ENCODE results near the gene RNASEH1. TPM values are rescaled to one million over a fixed set of nuclear protein-coding genes. Genes with fewer than 3 reads are reported as not detected.

The RNASEH1 gene
- total and polyA plus RNA-seq, 2 of the 4 experiments (the other 2 are of a cell fraction): 23.5 to 23.7 TPM

- Histone ChIP-seq H3K27me3 (ENCODE audit: control insufficient read depth, insufficient read depth, low read length) (no peaks in the 10 kb centered on the region), H4K5ac (ENCODE audit: low read depth, low read length) (peak overlapping the region; percentile 54; the same call in 1 of the 2 replicates), H2BK5ac (ENCODE audit: low read depth, low read length, poor library complexity, severe bottlenecking) (no peak overlapping the region), H4K91ac (ENCODE audit: insufficient read depth, low read depth, low read length) (peak overlapping the region; percentile 31; the same call in 1 of the 2 replicates), H2AK5ac (ENCODE audit: low read depth, low read length) (peak overlapping the region; percentile 64; the same call in 1 of the 2 replicates), H3K9ac (ENCODE audit: low read depth, low read length) (no peak overlapping the region), H3K4me3 (ENCODE audit: insufficient read depth, low read depth, low read length) (no peak overlapping the region), H3K4me2 (ENCODE audit: low read depth, low read length) (no peak overlapping the region), H3K79me1 (ENCODE audit: low read depth in 1 of 2, low read length in 2 of 2) (peaks cover 11 to 34% of the 10 kb centered on the region in 2 experiments), H2AFZ (replicated peaks; ENCODE audit: low read length, poor library complexity) (no peak overlapping the region), H2BK20ac (ENCODE audit: low read depth, low read length) (peak overlapping the region; percentile 49; the same call in 1 of the 2 replicates), H3K9me1 (ENCODE audit: insufficient read depth, low read length) (peaks cover 12% of the 10 kb centered on the region), H2BK120ac (ENCODE audit: low read depth, low read length) (peak overlapping the region; percentile 40; the same call in 1 of the 2 replicates), H3K14ac (replicated peaks; ENCODE audit: low read depth, low read length) (peak overlapping the region; percentile 19; the same call in 1 of the 2 replicates), H3K9me3 (ENCODE audit: control insufficient read depth, insufficient read depth, low read length) (no peaks in the 10 kb centered on the region), H2AK9ac (replicated peaks; ENCODE audit: low read depth, low read length, poor library complexity) (no peak overlapping the region), H3K27ac (ENCODE audit: insufficient read depth, low read length) (peak overlapping the region; percentile 67; the same call in 1 of the 2 replicates), H2BK15ac (ENCODE audit: low read depth, low read length) (peak overlapping the region; percentile 20; the same call in 1 of the 3 replicates), H4K8ac (ENCODE audit: low read depth in 2 of 2, low read length in 2 of 2) (peak overlapping the region; percentile 19 to 28; a peak in 2 of 4 replicates), H3K23ac (ENCODE audit: low read depth, low read length) (0 out of 2 replicates have a peak overlapping the region, but pooled peaks have one; percentile 11), H4K20me1 (ENCODE audit: insufficient read depth, low read length) (no peaks in the 10 kb centered on the region; the same call in 1 of the 2 replicates), H3K36me3 (ENCODE audit: control insufficient read depth, insufficient read depth, low read length) (no peaks in the 10 kb centered on the region), H3K4me1 (ENCODE audit: control insufficient read depth, insufficient read depth, low read length) (peaks cover 21% of the 10 kb centered on the region), H3K56ac (ENCODE audit: extremely low read depth, insufficient read depth, low read length) (no peak overlapping the region), H3K18ac (ENCODE audit: low read depth, low read length) (peak overlapping the region; percentile 6; the same call in 1 of the 2 replicates), H3K4ac (ENCODE audit: low read depth, low read length) (peak overlapping the region; percentile 31)
- no peak for TF ChIP-seq USF2 (IDR thresholded peaks at IDR 0.05; ENCODE audit: low read depth, low read length)
- TF ChIP-seq ELK1 (IDR thresholded peaks at IDR 0.05; ENCODE audit: borderline replicate concordance, low read depth, low read length): no peak
- no peak for TF ChIP-seq RCOR1 (IDR thresholded peaks at IDR 0.05; ENCODE audit: insufficient replicate concordance, low read length)
- no peak for TF ChIP-seq RAD21 (IDR thresholded peaks at IDR 0.05; ENCODE audit: low read length)
- no peak for TF ChIP-seq MXI1 (IDR thresholded peaks at IDR 0.05; ENCODE audit: borderline replicate concordance, low read depth, low read length)
- no peak for TF ChIP-seq CHD1 (IDR thresholded peaks at IDR 0.05; ENCODE audit: low read depth, low read length)
- no peak for TF ChIP-seq FOS (IDR thresholded peaks at IDR 0.05; ENCODE audit: low read depth, low read length)
- TF ChIP-seq SMC3 (IDR thresholded peaks at IDR 0.05; ENCODE audit: low read depth, low read length): no peak
- TF ChIP-seq MAZ (IDR thresholded peaks at IDR 0.05; ENCODE audit: borderline replicate concordance, low read depth, low read length): no peak
- TF ChIP-seq NFE2L2 (IDR thresholded peaks at IDR 0.05; ENCODE audit: low read depth, low read length): no peak
- TF ChIP-seq POLR2A (IDR thresholded peaks at IDR 0.05; ENCODE audit: low read depth, low read length): no peak
- no peak for TF ChIP-seq MAFK (IDR thresholded peaks at IDR 0.05; ENCODE audit: low read depth, low read length)
- no peak for TF ChIP-seq CTCF (conservative IDR thresholded peaks at IDR 0.05; ENCODE audit: low read depth, low read length)
- TF ChIP-seq BHLHE40 (IDR thresholded peaks at IDR 0.05; ENCODE audit: low read depth, low read length): no peak
- no peak for TF ChIP-seq RFX5 (IDR thresholded peaks at IDR 0.05; ENCODE audit: low read depth, low read length)
- TF ChIP-seq CEBPB (IDR thresholded peaks at IDR 0.05; ENCODE audit: low read depth, low read length): no peak
- in situ Hi-C loops (cut with MboI; ENCODE audit: low sequenced_read_pairs): no loop called here
- POLR2A ChIA-PET (ENCODE audit: unreplicated experiment): no interaction called here
- dilution Hi-C loops (cut with HindIII; ENCODE audit: low sequenced_read_pairs, unreplicated experiment): no loop called here
- WGBS, 2 experiments (ENCODE audit: extremely low coverage in 2 of 2, insufficient read length in 1 of 2): no CpG with 5 or more reads among the region's 7 CpGs
- CTCF ChIA-PET: no interaction called here
- no peak for DNase-seq
- no TSS peak for BruUV-seq (replicated peaks)
- no peak for ATAC-seq (ENCODE audit: low read depth)
- intact Hi-C loops (cut with micrococcal nuclease): no loop called here
Measured at GRCh38 chr2:3588084-3588483, 30.0 kb upstream of the RNASEH1 start.
